KBM-7 (cell line): ENCODE measurements around the gene CNGB1.
"Not testable (repeated sequence)": the region's sequence is repeated elsewhere in the genome, so short reads cannot be mapped to it uniquely, and the experiment has no call there.

Experiments
- DNase-seq: peaks from one replicate; pipeline ENCODE4 v3.0.0-alpha.2; 2015
- in situ Hi-C: fragments of 300-500 bp; cut with MboI; formaldehyde crosslinking; loops from 2 replicates; pipeline ENCODE4 v1.14.3; 2020; ENCODE audit warnings: low sequenced_read_pairs, low pct_unique_long_range_greater_than_20kb, mixed read lengths

The CNGB1 gene

DNA sequence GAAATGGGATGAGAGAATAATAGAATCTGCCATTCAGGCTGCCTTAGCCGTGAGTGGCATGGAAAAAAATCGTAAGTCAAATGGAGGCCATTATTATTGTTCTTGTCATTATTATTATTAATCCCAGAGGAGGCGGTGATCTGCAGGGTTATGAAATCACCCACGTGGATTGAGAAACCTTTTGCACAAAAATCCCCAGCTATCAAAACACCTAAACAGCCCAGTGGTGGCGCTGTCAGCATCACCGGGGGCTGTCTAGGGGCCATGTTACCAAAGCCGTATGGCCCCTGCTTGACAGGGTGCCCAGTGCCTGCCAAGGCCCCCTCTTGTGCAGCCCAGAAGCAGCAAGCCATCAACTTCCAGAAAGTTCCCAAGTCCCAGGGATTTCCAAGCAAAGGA is 25.2 kb downstream of the CNGB1 start:
- peak; percentile 16 for DNase-seq
- in situ Hi-C loops, result no loop called here

- no peak for DNase-seq
- in situ Hi-C loops, result no loop called here
These were observed 25.8 kb downstream of the CNGB1 start for GRCh38 chr16:57944970-57945739.

- in situ Hi-C loops, DNase-seq: not testable (repeated sequence)
These were observed 27.5 kb downstream of the CNGB1 start for GRCh38 chr16:57943381-57943780.

DNA sequence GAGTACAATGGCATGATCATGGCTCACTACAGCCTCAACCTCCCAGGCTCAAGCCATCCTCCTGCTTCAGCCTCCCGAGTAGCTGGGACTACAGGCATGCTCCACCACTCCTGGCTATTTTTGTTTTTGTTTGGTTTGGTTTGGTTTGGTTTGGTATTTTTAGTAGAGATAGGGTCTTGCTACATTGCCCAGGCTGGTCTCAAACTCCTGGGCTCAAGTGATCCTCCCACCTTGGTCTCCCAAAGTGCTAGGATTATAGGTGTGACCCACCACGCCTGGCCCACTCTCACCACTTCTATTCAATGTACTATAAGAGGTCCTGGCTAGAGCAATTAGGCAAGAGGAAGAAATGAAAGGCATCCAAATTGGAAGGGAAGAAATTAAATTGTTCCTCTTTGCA is 29.0 kb downstream of the CNGB1 start:
- DNase-seq, in situ Hi-C loops: not testable (repeated sequence)

DNA sequence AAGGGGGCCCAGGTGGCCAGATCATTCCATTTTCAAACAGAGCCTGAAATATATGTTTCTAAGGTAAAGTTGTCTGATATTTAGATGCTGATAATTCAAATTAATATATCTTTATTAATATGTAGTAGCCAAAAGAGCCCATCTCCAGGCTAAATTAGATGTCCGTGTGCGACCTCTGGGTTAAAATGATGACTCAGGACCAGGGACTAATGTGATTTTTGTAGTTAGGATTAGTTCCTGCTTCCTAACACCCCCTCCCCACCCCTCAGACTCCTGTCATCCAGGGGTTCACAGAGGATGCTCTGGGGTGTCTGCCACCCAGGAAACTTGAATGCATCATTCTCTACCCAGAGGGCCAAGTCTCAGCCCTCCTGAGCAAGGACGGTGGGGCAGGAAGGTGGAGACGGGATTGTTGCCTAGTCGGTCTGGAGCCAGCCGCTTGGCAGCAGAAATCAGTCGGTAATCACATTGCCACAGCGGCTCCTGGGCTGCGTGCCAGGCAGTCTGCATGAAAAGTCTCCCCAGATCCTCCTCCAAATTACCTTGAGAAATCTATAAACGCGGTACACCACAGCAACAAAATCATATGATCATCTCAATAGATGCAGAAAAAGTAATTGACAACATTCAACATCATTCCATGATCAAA is 29.8 kb downstream of the CNGB1 start:
- peak; percentile 25 for DNase-seq
- in situ Hi-C loops, result no loop called here

GRCh38 chr16:57940382-57940966 is 30.5 kb downstream of the CNGB1 start:
- in situ Hi-C loops, result no loop called here
- no peak for DNase-seq

DNA sequence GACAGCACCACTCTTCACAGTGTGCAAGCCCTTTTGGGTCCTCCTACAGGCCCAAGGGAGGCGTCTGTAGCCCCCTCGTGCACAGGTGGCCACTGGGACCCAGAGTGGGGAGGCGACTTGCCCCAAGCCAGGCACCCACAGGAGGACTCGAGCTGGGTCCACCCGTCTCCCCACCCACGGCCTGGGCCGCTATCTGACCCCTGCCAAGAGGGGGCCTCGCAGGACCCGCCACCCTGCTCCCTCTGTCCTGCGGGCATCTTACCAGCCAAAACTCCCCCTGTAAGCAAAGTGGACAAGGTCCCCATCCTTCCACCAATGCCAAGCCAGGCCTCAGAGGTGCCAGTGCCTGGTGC is 31.1 kb downstream of the CNGB1 start:
- in situ Hi-C loops, result no loop called here

GRCh38 chr16:57938936-57939871 is 31.7 kb downstream of the CNGB1 start:
- in situ Hi-C loops, result no loop called here
- DNase-seq, result no peak

More for the DNA sequence above, 31.1 kb downstream of the CNGB1 start:
- no peak for DNase-seq

GRCh38 chr16:57938484-57938883 is 32.4 kb downstream of the CNGB1 start:
- in situ Hi-C loops, result no loop called here
- DNase-seq, result no peak

- in situ Hi-C loops, result no loop called here
- no peak for DNase-seq
These were observed 33.1 kb downstream of the CNGB1 start for GRCh38 chr16:57937861-57938260.

DNA sequence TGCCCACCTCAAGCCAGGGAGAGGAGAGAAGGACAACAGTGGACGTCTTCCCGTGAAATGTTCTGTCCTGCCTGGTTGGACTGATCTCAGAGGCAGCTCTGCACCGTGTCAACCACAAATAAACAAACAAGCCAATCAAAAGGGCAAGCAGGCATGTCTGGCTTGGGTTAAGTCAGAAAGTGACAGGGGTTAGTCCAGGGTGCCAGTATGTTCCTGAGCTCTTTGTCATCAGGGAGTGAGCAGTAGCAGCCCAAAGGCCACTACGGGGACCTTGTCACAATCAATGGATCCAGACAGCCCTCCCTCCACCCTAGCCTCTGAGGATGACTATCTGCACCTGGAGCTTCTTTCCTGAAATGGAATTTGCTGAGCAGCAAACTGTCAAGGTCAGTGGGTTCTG is 35.0 kb downstream of the CNGB1 start:
- in situ Hi-C loops, result no loop called here
- no peak for DNase-seq

DNA sequence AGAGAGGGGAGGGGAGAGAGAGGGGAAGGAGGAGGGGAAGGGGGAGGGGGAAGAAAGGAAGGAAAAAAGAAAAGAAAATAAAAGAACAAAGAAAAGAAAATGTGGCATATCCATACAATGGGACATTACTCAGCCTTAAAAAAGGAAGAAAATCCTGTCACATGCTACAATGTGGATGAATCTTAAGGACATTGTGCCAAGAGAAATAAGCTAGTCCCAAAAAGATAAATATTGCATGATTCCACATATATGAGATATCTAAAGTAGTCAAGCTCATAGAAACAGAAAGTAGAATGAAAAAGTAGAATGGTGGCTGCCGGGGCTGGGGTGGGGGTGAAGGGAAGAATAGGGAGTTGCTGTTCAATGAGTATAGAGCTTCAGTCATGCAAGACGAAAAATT is 40.4 kb downstream of the CNGB1 start:
- no peak for DNase-seq
- in situ Hi-C loops, result no loop called here

DNA sequence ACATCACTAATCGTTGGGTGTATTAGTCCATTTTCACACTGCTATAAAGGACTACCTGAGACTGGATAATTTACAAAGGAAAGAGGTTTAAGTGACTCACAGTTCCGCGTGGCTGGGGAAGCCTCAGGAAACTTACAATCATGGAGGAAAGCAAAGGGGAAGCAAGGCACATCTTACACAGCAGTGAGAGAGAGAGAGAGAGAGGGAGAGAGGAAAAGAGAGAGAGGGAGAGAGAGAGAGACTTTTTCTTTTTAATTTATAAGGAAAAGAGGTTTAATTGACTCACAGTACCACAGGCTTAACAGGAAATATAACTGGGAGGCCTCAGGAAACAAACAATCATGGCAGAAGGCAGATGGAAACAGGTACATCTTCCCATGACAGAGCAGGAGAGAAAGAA is 41.7 kb downstream of the CNGB1 start:
- DNase-seq, result no peak
- in situ Hi-C loops, result no loop called here

DNA sequence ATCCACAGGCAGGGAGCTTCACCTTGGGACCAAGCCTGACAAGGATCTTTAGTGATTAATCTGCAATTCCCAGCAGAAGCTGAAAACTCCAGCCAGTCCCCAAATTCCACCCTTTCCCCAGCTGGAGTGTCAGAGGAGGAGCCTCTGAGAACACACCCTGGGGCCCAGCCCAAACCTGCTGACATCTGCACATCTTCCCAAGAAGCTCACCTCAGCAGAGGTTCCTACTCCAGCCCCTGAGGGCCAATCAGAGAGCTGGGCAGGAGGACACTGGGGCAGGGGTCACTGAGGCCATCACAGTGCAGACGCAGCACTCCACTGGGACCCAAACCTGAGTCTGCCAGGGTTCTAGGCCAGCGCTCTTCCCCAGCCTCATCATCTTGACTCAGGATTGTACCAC is 44.9 kb downstream of the CNGB1 start:
- DNase-seq, result no peak
- in situ Hi-C loops, result no loop called here

GRCh38 chr16:57925310-57925709 is 45.6 kb downstream of the CNGB1 start:
- no peak for DNase-seq
- in situ Hi-C loops, result no loop called here

DNA sequence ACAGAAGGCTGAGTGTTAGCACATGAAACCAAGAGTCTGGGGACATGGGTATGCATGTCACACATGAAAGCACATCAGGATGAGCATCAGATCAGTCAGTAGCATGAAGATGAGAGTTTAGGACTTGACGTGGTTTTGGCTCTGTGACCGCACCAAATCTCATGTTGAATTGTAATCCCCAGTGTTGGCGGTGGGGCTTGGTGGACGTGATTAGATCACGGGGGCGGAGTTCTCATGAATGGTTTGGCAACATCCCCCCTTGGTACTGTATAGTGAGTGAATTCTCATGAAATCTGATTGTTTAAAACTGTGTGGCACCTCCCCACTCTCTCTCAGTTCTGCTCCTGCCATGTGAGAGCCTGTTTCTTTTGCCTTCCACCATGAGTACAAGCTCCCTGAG is 46.4 kb downstream of the CNGB1 start:
- no peak for DNase-seq
- in situ Hi-C loops, result no loop called here

GRCh38 chr16:57923841-57924240 is 47.1 kb downstream of the CNGB1 start:
- in situ Hi-C loops, result no loop called here
- DNase-seq, result no peak

DNA sequence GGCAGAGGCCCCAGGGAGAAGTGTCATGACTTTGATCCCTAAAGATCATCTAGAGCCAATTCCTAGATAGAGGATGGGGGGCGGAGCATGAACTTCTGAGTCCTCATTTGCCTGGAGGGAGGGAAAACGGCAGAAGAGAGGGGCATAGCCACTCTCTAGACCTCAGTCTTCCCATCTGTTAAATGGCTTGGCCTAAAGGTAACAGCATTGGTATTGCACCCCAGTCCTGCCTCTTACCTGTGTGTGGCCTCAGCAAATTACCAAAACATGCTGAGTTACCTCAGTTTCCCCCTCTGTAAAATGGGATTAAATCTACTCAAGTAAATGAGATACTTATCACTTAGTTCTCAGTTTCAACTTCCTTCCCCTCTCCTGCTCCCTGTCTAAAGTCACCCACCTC is 47.5 kb downstream of the CNGB1 start:
- in situ Hi-C loops, result no loop called here

DNA sequence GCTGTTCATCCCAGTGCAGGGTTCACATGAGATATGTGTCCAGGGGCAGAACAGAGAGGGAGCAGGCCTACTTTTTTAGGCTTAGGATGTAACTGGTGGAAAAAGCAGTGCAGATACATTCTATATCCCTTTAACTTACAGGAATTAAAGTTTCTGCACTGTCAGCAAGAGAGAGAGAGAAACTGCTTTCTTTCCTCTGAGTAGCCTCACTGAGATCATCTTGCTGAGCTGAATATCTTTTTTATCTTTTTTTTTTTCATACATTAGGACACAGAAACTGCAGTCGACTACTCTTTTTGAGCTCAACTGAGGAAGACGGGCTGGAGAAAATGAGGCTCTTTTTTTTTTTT is 50.1 kb downstream of the CNGB1 start:
- in situ Hi-C loops, result no loop called here
- DNase-seq, result no peak

More for the DNA sequence above, 47.5 kb downstream of the CNGB1 start:
- DNase-seq, result no peak
